Muscle of leg (tissue), 11 donors: Measurements from ENCODE around the gene EFNB3. TPM values are rescaled to one million over a fixed set of nuclear protein-coding genes. Genes with fewer than 3 reads are reported as not detected.

Experiments
- DNase-seq: peaks from one replicate; pipeline ENCODE4 v3.0.0; 2013
- H3K27ac ChIP-seq: one replicate; pipeline ENCODE4 v1.5.1; 2013; ENCODE audit warnings: mild to moderate bottlenecking, low read length, control low read depth
- H3K27me3 ChIP-seq: one replicate; pipeline ENCODE4 v1.6.1; 2013; ENCODE audit warnings: low read length; ENCODE audit not compliant: control insufficient read depth, insufficient read depth
- H3K36me3 ChIP-seq: one replicate; pipeline ENCODE4 v1.6.1; 2013; ENCODE audit warnings: low read length; ENCODE audit not compliant: control insufficient read depth, insufficient read depth
- H3K4me1 ChIP-seq: one replicate; pipeline ENCODE4 v1.6.1; 2013; ENCODE audit warnings: low read length; ENCODE audit not compliant: control insufficient read depth, insufficient read depth
- H3K4me3 ChIP-seq: one replicate; pipeline ENCODE4 v1.5.1; 2013; ENCODE audit warnings: low read length, control low read depth
- H3K9me3 ChIP-seq: replicated peaks from 2 replicates; pipeline ENCODE4 v1.6.1; 2013; ENCODE audit warnings: low read depth, low read length; ENCODE audit not compliant: control insufficient read depth
- WGBS: methylation state at CpG from one replicate; pipeline ENCODE4 v1.1.5; 2013; ENCODE audit warnings: missing lambda C conversion rate; ENCODE audit not compliant: insufficient coverage; 5-methylcytosine and 5-hydroxymethylcytosine counted together
- polyA plus RNA-seq, 8 donors: library from polyadenylated mRNA; unstranded; fragments of 120-200 nt; gene quantifications; one replicate each; pipeline versions ENCODE4 v1.2.1 to v1.2.3, GENCODE V29; 2013; ENCODE audit warnings: inconsistent platforms in 1 of 8, low replicate concordance in 1 of 8; ENCODE audit not compliant: insufficient read length in 8 of 8, insufficient read depth in 1 of 8
- total RNA-seq: library from RNA; stranded (reverse); fragments of 120-200 nt; gene quantifications from one replicate; pipeline ENCODE4 v1.2.4, GENCODE V29; 2013

The EFNB3 gene
- total and polyA plus RNA-seq, 9 donors = 3.6 to 11.6 (median 6.0) TPM

DNA sequence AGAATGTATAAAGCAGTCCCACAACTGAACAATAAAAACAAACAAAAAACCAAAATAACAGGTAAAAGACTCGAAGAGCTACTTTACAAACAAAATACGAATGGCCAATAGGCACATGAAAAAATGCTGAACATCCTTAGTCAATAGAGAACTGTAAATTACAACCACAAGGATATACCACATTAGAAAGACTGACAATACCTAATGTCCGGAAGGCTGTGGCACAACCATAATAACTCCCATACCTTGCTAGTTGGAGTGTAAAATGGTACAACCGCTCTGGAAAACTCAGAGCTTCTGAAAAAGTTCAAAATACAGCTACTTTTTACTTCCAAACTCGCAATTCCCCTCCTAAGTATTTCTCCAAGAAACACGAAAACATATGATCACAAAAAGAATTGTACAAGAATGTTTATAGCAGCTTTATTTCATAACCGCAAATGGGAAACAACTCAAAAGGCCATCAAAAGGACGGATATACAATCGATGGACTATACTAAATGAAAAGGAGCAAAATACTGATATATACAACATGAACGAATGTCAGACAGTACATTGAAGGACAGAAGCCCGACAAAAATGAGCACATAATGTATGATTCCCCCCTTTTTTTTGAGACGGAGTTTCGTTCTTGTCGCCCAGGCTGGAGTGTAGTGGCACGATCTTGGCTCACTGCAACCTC lies 20.0 kb upstream of the EFNB3 start:
- Histone ChIP-seq H3K4me1 (peaks cover 17% of the 10 kb centered on the region), H3K9me3 (no peaks in the 10 kb centered on the region), H3K36me3 (peaks cover 6% of the 10 kb centered on the region), H3K27me3 (no peaks in the 10 kb centered on the region), H3K4me3 (peak overlapping the region; percentile 83), H3K27ac (peak overlapping the region; percentile 98)
- DNase-seq = no peak
- WGBS = 41% methylated on average over 4 of the region's 15 CpGs

GRCh38 chr17:7685533-7686221 lies 19.3 kb upstream of the EFNB3 start:
- WGBS = 1% methylated on average over 34 of the region's 44 CpGs
- Histone ChIP-seq H3K27ac (peak overlapping the region; percentile 98), H3K4me3 (peak overlapping the region; percentile 83), H3K36me3 (peaks cover 6% of the 10 kb centered on the region), H3K27me3 (no peaks in the 10 kb centered on the region), H3K9me3 (no peaks in the 10 kb centered on the region), H3K4me1 (peaks cover 17% of the 10 kb centered on the region)
- peak; percentile 98 for DNase-seq

DNA sequence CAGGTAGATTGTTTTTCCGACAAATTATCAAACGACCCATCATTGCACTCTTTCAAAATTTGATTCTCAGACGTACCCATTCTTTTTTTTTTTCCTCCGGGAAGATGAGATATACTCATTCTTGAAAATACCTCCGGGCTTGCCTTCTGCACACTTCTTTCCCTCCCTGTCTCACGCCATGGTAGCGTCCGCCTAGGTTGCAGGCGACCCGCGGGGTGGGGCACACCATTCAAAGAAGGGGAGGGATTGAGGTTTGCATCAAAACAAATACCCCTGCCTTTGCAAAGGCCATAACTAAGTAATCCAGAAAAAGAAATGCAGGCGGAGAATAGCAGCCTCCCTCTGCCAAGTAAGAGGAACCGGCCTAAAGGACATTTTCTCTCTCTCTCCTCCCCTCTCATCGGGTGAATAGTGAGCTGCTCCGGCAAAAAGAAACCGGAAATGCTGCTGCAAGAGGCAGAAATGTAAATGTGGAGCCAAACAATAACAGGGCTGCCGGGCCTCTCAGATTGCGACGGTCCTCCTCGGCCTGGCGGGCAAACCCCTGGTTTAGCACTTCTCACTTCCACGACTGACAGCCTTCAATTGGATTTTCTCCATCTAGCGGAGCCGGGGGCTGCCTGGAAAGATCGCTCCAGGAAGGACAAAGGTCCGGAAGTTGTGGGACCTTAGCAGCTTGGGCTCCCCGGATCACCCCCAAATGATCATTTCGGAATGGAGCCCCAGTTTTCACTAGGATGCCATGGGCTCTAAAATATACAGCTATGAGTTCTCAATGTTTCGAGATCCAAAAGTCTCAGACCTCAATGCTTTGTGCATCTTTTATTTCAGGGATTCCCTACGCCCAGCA lies 18.6 kb upstream of the EFNB3 start:
- Histone ChIP-seq H3K27me3 (no peaks in the 10 kb centered on the region), H3K36me3 (peaks cover 6% of the 10 kb centered on the region), H3K4me3 (peak overlapping the region; percentile 83), H3K9me3 (no peaks in the 10 kb centered on the region), H3K27ac (peak overlapping the region; percentile 98), H3K4me1 (peaks cover 17% of the 10 kb centered on the region)
- peak; percentile 94 for DNase-seq
- WGBS = 0% methylated on average over 16 of the region's 30 CpGs

DNA sequence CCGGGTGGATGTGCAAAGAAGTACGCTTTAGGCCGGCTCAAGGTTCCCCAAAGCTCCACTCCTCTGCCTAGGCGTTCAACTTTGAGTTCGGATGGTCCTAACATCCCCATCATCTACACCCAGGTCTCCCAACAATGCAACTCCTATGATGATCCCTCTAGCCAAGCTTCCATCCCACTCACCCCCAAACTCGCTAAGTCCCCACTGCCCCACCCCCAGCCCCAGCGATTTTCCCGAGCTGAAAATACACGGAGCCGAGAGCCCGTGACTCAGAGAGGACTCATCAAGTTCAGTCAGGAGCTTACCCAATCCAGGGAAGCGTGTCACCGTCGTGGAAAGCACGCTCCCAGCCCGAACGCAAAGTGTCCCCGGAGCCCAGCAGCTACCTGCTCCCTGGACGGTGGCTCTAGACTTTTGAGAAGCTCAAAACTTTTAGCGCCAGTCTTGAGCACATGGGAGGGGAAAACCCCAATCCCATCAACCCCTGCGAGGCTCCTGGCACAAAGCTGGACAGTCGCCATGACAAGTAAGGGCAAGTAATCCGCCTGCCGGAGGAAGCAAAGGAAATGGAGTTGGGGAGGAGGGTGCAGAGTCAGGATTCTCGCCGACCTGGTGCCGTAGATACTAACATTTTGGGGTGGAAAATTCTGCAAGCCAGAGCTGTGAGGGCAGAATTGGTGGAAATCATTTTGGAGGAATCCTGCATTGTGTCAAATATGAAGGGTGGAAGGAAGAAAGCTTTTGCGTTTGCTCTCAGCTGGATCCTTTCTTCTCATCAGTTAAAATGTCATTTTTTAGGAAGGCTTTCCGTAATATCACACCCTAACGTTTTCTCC lies 17.7 kb upstream of the EFNB3 start, which contains the start of gene TP53:
TP53 (minus strand) TSS at position 419 of the 836 bp plus-strand sequence. CDS start 10,896 bp downstream, outside the sequence.
- Histone ChIP-seq H3K4me3 (peak within 1 kb of the TSS; percentile 83), H3K36me3 (peaks cover 6% of the 10 kb centered on the region), H3K27me3 (no peaks in the 10 kb centered on the region), H3K4me1 (peaks cover 17% of the 10 kb centered on the region), H3K27ac (peak within 1 kb of the TSS; percentile 98), H3K9me3 (no peaks in the 10 kb centered on the region)
- WGBS = 0% methylated on average over 24 of the region's 30 CpGs
- DNase-seq = peak; percentile 97

GRCh38 chr17:7687908-7688807 lies 16.8 kb upstream of the EFNB3 start, which contains the start of gene WRAP53:
WRAP53 (plus strand) TSS chr17:7688477; CDS start chr17:7688649, 172 bp downstream.
- DNase-seq = peak; percentile 100
- H3K36me3 ChIP-seq = peaks cover 5% of the 10 kb centered on the region
- peaks cover 17% of the 10 kb centered on the region for H3K4me1 ChIP-seq
- H3K27me3 ChIP-seq = no peaks in the 10 kb centered on the region
- peak within 1 kb of the TSS; percentile 98 for H3K27ac ChIP-seq
- peak within 1 kb of the TSS; percentile 83 for H3K4me3 ChIP-seq
- H3K9me3 ChIP-seq = no peaks in the 10 kb centered on the region
- under 1% methylated on average over 43 of the region's 51 CpGs for WGBS

- H3K27me3 ChIP-seq = no peaks in the 10 kb centered on the region
- H3K36me3 ChIP-seq = peaks cover 11% of the 10 kb centered on the region
- peak overlapping the region; percentile 81 for H3K27ac ChIP-seq
- WGBS = 8% methylated on average over 9 of the region's 13 CpGs
- peak overlapping the region; percentile 83 for H3K4me3 ChIP-seq
- H3K9me3 ChIP-seq = no peaks in the 10 kb centered on the region
- DNase-seq = no peak
- peaks cover 17% of the 10 kb centered on the region for H3K4me1 ChIP-seq
These were observed 16.1 kb upstream of the EFNB3 start for GRCh38 chr17:7688808-7689316.

DNA sequence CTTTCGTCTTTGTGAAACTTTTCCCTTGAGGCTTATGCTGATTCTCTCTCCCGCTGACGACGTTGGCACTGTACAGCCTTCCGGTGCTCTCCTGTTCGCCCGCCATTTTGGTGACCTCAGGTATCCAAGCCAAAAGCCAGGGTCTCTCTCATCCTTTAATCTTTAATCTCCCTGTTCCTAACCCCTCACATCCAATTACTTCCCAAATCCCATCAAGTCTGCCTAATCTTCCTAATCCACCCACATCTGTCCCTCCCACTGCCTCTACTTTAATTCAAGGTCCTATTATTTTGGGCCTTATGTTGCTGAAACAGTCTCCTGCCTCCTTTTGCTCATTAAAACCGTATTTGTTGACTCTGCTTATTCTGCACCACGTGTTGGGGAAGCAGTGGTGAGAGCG lies 9.4 kb upstream of the EFNB3 start:
- H3K4me1 ChIP-seq = no peaks in the 10 kb centered on the region
- no peaks in the 10 kb centered on the region for H3K9me3 ChIP-seq
- 92% methylated on average over 10 of the region's 10 CpGs for WGBS
- H3K4me3 ChIP-seq = no peak overlapping the region
- H3K27ac ChIP-seq = no peak overlapping the region
- H3K36me3 ChIP-seq = peaks cover 27% of the 10 kb centered on the region
- no peaks in the 10 kb centered on the region for H3K27me3 ChIP-seq
- DNase-seq = no peak

- no peak overlapping the region for H3K4me3 ChIP-seq
- no peaks in the 10 kb centered on the region for H3K4me1 ChIP-seq
- no peak overlapping the region for H3K27ac ChIP-seq
- no peaks in the 10 kb centered on the region for H3K9me3 ChIP-seq
- H3K36me3 ChIP-seq = peaks cover 46% of the 10 kb centered on the region
- no peak for DNase-seq
- WGBS = no CpG with 5 or more reads among the region's 4 CpGs
- no peaks in the 10 kb centered on the region for H3K27me3 ChIP-seq
These were observed 7.0 kb upstream of the EFNB3 start for GRCh38 chr17:7697828-7698588.
